GM21528 (cell line): ENCODE measurements around the gene DAND5.

Experiments
- ATAC-seq: cut with Tn5 transposase; IDR thresholded peaks from one replicate; pipeline ENCODE4 v1.9.1; 2021; ENCODE audit warnings: mild to moderate bottlenecking, moderate library complexity; ENCODE audit not compliant: unreplicated experiment, low FRiP score

The DAND5 gene

DNA sequence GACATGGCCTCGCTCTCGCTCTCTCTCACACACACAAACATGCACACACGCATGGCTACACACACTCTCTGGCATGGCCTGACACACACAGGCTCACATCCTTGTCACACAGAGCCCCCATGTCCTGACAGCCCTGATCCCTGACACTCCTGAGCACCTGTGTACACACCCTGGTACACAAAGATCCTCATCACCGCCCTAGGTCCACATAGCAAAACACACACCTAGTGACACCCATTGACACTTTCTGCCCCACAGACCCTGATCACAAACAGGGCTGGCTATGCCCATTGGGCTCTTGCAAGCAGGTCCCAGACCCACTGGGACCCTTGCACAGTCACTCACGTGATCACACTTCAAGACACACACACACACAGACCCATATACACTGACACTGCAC lies 21.9 kb downstream of the DAND5 start:
- no peak for ATAC-seq

DNA sequence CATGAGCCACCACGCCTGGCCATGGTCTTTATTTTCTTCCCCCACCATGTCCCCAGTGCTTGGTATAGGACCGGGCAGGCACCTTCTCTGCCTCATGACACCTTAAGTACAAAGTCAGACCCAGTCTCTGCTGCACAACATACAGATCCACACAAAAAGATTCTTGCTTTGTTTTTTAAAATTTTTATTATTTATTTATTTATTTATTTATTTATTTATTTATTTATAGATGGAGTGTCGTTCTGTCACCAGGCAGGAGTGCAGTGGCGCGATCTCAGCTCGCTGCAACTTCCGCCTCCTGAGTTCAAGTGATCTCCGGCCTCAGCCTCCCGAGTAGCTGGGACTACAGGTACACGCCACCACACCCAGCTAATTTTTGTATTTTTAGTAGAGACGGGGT lies 23.4 kb downstream of the DAND5 start:
- no peak for ATAC-seq

DNA sequence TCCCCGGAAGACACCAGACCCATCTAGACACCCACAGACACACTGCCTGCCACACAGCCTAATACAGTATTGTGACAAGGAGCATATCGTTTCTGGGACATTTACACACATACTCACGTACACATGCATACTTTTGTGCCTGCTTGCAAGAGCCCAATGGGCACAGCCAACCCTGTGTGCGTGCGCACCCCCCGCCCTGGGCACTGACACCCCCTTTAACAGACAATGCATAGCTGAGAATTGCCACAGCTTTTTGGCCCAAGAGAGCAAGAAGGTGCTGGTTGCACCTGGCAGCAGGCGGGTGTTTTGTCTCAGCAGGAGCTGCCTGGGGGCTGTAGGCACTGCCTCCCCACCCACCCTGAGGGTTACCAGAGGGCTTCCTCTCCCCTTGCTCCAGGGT lies 24.2 kb downstream of the DAND5 start:
- no peak for ATAC-seq

DNA sequence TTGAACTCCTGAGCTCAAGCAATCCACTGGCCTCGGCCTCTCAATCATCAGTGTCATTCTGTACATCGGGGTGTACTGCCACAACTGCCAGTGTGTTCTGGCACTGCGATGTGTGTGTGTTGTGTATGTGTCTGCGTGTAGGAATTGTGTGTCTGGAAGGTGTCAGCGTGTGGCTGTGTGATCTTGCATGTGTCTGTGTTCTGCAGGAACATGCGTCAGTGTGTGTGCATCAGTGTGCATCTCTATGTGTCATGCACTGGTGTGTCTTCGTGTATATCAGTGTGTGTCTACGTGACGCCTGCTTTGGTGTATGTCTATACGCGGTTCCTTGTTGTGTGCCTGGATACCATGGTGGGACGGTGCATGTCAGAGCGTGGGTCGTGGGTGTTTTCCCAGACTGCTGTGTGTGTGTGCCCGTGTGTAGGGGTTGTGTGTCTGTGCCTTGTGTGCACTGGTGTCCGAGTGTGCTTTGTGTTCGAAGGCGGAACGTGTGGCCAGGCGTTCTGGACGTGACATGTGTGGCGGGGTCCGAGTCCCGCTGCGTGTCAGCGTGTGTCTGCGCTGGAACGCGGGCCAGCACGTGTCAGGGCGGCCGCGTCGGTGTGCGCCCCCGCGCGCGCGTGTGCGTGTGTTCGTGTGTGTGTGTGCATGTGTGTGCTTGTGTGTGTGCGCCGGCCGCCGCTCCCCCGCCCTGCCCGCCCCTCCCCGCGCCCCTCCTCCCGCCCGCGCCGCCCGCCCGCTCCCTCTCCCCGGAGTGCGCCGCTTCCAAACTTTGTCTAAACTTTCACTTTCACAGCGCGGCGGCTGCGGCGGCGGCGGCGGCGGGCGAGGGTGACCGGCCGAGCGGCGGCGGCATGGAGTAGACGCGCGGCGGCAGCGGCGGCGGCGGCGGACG lies 25.6 kb downstream of the DAND5 start, which contains the start of gene NFIX:
TSS of gene NFIX (plus strand) at position 775 of the 895 bp plus-strand sequence. CDS start 363 bp downstream, outside the sequence.
- ATAC-seq = no peak

DNA sequence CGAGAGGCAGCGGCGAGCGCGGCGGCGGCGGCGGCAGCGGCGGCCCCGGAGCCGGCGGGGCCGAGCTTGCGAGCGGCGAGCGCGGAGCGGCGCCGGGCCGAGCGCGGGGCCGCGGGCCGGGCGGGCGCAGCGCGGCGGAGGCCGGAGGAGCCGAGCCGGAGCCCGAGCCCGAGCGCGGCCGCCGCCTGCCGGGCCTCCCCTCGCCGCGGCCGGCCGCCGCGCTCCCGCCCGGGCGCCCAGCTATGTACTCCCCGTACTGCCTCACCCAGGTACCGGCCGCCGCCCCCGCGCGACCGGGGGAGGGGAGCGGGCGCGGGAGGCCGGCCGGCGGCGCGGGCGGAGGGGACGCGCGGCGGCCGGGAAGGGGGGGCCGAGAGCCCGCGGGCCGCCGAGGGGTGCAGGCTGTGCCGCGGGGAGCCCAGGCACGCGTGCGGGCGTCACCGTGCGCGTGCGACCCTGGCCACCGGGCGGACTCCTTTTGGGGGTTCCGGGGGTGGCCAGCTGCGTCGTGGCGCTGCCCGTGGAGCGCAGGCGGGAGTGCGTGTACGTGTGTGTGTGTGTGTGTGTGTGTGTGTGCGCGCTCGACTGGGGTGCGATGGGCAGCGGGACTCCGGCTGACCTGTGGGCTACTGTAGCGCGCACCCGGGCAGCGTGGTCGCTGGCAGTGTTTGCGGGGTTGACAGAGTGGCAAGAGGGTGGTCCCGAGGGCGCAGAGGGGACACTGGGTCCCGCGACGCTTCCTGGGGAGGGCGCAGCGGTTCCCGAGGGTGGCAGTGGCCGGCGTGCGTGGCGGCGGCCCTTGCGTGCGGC lies 26.4 kb downstream of the DAND5 start:
- no peak for ATAC-seq

DNA sequence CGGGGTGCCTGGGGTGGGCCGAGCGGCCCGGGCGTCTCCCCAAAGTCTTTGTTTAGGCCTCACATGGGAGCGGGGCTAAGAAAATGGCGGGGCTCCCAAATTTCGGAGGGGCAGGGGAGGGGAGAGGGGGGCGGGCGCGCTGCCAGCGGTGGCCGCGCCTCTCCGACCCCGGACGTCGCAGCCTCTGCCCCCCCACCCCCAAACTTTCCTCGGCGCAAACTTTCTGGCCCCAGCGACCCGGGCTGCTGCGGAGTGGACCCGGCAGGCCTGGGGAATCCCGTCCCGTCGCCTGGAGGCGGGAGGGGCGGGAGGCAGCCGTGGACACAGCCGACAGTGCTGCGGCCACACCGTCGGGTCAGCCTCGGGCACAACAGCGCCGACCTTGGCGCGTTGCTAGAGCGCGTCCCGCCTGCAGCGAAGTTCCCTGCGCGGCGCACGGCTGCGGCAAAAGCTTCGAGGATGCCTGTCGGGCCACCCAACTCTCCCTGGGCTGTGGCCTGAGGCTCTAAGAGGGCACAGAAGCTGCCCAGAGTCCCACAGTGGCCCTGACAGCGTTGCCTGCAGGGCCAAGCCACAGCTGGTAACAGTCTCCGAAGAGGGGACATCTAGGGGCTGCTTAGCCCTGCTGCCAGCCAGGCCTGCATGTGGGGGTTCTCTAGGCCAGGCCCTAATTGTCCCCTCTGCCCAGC lies 27.2 kb downstream of the DAND5 start:
- no peak for ATAC-seq

DNA sequence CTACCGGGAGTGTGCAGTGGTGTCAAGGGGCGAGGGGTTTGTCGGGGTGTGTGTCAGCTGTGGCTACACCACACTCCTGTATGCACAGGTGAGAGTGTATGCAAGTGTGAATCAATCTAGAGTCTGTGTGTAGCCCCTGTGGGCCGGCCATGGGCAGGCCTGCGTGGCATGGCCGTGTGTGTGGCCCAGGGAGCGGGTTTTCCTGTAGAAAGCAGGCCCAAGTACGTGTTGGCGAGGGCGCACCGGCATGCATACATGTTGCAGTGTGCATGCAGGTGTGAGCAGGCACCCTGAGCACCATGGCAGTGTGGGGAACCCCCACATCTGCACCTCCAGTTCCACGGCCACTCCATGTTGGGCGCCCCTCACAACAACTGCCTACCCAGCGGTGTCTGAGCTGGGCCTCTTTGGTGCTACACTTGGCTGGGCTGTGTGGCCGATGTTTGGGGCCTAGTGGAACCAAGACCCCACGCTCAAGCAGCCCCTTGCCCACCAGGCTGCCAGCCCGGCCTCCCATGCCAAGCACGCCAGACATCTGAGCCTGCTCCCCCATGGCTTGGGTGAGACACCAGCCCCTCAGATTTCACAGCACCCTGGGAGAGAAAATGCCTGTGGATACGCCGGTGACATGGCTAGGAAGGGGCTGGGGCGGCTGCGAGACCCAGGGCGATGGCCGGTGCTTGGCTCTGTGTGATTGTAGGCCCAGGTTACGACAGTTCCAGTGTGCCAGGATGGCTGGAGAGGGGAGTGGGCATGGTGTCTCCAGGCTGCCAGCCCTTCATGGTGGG lies 28.0 kb downstream of the DAND5 start:
- ATAC-seq = no peak

DNA sequence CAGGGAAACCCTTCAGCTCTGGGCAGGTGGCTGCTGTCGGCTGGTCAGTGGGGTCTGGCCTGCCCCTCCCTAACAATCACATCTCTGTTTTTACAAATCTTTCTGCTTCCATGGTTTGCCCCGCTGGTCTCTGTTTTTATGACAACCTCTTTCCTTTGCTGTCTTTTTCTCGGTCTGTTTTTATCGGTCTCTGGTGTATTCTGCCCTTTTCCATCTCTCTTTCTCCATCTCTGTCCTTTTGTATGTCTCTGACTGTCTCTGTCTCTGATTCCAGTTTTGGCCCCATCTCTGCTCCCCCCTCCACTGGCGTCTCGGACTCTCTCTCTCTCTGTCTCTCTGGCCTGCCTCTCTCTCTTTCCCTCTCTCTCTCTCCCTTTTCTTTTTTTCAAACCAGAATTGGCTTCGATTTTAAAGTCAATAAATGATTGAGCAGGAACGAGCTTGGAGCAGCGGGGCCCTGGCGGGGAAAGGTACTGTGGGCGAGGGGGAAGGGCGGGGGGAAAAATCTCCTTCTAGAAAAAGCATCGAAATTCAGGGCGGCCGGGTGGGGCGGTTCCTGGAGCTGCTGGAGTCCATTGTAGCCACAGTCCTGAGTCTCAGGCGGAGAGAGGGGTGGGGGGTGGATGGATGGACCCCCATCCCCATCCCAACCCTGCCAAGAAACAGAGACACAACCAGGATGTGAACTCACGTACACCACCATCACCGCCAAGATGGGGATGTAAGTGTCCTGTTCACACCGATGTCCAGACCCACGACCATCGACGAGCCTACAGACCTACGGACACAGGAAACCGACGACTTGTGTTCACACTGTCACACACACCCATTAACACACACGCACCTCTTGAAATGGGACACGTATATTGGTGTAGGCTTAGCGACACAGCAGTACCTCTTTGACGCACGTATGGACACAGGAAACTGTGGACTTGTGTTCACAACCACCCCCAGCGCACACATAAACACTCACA lies 28.9 kb downstream of the DAND5 start:
- ATAC-seq = no peak

DNA sequence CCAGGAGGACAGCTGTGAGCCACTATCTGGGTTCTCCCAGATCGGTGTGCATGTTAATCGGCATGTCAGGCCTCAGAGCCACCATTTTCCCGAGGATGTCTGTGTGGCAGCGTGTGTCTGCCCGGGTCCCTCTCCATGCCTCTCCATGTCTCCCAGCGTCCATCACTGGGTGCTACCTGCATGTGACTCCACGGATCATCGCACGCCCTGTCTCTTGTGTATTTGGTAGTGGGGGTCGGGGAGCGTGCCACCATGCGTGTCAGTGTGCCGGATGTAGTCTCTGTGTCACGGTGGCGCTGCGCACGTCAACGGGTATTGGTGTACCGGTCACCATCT lies 31.8 kb downstream of the DAND5 start:
- ATAC-seq = no peak

DNA sequence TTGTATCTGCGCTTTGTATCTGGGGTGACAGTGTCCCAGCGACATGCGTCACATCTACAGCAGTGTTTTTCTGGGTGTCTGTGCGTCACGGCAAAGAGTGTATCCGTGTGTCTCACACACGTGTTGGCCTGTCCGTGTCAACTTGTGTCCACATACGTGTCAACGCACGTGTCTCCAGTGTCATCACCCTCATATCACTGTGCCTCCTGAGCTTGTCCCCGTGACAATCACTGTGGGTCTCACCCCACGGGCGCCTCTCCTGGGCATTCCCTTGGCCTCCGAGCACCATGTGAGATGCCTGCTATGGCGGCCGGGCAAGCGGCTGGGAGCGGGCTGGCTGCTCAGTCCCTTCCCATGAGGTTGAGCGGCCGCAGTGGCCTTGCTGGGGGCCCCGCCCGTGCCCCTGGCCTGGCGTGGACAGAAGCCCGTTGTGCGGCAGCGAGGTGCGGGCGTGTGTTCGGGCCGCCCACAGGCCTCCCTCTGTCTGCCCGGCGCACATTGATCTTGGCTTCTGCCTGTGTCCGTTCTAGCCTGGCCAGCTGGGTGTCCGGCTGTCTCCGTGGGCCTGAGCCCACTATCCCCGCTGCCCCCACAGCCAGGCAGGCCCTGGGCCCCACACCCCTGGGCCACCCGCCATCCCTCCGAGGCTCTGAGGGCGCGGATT lies 32.3 kb downstream of the DAND5 start:
- no peak for ATAC-seq

DNA sequence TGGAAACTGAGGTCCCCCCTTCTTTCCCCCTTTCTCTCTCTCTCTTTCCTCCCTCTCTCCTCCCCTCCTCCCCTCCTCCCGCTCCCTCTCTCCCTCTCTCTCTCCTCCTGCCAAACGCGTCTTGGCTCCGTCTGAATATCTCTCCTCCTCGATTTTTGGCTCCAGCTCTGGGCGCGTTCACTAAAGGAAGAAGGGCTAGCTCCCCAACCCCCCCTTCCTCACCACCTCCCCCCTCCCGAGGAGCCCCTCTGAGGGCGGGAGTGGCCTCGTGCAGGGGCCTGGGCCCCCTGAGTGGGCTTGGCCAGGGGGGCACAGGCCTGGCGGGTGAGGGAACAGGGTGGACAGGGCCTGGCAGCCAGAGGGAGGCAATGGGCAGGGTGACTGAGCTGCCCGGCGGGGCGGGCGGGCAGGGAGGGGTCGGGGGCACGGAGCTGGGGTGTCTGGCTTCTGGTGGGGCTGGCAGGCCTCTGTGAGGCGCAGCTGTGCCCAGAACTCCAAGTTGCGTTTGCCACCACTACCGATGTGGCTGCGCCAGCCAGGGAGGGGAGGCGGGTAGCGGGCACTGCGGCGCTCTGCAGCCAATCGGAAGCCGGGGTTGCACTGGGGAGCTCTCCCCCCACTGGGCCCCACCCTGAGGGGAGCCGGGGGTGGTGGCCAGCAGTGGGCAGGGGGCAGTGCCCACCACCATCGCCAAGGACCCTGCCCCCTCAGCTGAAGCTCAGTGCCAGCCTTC lies 33.0 kb downstream of the DAND5 start:
- no peak for ATAC-seq

DNA sequence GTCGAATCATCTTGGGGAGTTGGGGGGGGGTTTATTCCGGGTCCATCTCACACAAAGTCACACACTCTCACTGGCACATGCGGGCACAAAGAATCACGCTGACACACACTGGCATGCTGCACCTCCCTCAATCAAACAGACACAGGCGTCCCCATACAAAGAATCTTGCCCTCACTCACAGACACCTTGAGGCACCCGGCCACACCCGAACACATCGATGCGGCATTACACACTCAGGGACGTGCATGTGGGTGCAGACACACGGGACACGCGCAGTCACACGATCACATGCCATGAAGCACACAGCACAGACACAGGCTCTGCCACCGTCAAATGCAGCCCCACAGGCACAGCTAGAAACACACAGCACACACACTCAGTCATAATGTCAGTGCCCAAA lies 33.7 kb downstream of the DAND5 start:
- no peak for ATAC-seq

DNA sequence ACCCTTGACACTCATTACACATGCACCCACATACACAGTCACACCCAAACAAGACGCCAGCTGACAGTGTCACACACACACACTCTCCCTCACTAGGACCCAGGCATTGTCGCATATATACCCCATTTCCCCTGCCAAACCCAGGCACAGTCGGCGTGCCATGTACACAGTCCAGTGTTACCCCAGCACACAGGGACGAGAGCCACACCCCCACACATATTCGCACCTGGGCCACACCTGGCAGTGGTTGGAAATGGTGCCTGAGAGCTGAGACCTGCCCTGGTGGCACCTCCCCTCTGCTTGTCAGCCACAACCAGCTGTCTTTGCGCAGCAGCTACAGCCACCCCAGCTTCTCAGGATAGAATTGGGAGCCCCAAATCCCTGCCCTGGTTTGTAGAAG lies 34.9 kb downstream of the DAND5 start:
- no peak for ATAC-seq

DNA sequence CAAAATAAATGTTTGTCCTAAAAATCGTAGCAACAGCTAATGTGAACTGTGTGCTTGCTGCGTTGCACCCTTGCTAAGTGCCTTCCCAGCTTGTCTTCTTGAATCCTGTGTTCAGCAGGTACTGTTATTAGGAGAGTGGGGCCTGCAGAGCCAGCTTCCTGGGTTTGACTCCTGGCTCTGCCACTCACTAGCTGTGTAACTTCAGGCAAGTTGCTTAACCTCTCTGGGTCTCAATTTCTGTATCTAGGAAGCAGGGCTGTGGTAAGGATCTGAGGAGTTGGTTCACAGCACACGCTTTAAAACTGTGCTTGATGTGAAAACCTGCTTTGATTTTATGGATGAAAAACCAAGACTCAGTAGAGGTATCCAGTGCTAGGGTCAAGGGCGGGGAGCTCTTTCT lies 35.9 kb downstream of the DAND5 start:
- no peak for ATAC-seq

DNA sequence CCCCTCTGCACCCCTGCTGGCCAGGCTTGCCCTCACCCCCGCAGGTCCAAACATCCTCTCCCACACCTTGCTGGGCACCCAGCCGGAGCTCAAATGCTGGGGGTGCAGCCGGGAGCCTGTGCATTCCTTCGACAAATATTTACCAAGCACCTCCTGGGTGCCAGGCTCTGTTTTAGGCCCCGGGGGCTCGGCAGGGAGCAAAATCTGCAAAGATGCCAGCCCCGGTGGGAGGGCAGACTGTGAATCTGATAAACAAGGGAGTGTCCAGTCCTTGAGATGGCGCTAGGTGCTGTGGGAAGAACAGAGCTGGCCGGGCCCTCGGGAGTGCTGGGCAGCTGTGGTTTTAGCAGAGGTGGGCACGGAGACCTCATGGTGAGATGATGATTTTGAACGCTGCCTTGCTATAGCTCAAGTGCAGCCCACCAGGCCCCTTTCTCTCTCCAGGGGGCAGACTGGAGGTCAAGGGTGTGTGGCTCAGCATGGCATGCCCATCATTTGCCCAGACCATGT lies 36.5 kb downstream of the DAND5 start:
- no peak for ATAC-seq

DNA sequence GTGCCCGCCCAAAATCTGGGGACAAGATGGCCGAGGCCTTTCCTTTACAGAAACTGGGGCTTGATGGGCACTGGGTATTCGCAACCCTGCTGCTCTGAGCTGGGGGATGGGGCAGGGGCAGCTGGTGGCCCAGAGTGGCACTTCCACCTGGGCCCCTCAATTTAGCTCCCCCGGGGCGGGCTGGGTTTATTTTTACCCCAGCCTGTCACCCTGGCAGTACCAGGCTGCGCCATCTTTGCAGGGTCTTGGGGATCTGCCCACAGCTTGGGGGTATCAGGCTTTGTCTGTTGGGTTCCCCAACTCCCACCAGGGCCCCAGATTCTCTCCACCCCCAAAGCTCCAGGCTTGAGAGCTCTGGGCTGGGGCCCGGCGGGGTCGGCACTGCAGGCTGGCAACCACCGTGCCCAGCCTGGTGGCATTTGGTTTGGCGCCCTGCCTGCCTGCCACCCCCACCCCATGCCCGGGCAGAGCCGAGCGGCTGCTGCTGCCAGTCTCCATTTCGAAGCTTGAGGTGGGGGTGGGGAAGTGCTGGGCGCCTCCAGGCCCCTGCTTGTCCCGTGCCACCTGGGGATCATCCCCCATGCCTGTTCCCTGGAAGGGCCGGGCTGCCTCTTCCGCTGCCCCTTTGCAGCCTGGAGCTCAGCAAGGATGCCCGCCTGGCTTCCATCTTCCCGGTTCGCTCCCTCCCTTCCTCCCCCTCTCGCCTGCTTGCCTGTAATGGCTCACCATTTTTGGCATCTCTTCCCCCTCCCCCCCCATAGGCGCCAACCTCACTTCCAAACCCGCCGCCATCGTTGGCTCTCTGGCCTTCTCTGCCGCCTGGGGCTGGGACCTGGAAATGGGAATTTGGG lies 37.3 kb downstream of the DAND5 start:
- no peak for ATAC-seq
